Nephron progenitor cell (in vitro differentiated cells): ENCODE results near the gene DHCR7.

Experiments
- DNase-seq: peaks from one replicate; pipeline ENCODE4 v3.0.0; 2021
- H3K27ac Mint-ChIP-seq: 2 replicates; pipeline ENCODE4 v1.8.0; 2021; ENCODE audit warnings: mild to moderate bottlenecking, moderate library complexity, mixed read lengths
- H3K27me3 Mint-ChIP-seq: 2 replicates; pipeline ENCODE4 v1.8.0; 2021; ENCODE audit warnings: mild to moderate bottlenecking, low read depth, mixed read lengths; ENCODE audit not compliant: poor library complexity
- H3K36me3 Mint-ChIP-seq: 2 replicates; pipeline ENCODE4 v1.8.0; 2021; ENCODE audit warnings: low read depth, mixed read lengths
- H3K4me1 Mint-ChIP-seq: 2 replicates; pipeline ENCODE4 v1.8.0; 2021; ENCODE audit warnings: mixed read lengths
- H3K4me3 Mint-ChIP-seq: 2 replicates; pipeline ENCODE4 v1.8.0; 2021; ENCODE audit warnings: mild to moderate bottlenecking, moderate library complexity, mixed read lengths
- H3K9me3 Mint-ChIP-seq: 2 replicates; pipeline ENCODE4 v1.8.0; 2021; ENCODE audit warnings: mild to moderate bottlenecking, moderate library complexity, mixed read lengths
- CTCF ChIP-seq: fragments of 200-600 bp; sonication (generic); IDR thresholded peaks from 2 replicates; pipeline ENCODE4 v1.5.0; 2021; ENCODE audit warnings: antibody characterized with exemption

DHCR7 gene

GRCh38 chr11:71404209-71404608 is 44.0 kb downstream of the DHCR7 start:
- Mint-ChIP-seq H3K27me3 (peaks cover 31% of the 10 kb centered on the region), H3K36me3 (no peaks in the 10 kb centered on the region), H3K4me1 (no peaks in the 10 kb centered on the region), H3K4me3 (no peak overlapping the region), H3K27ac (no peak overlapping the region), H3K9me3 (peaks cover 8% of the 10 kb centered on the region)
- no peak for DNase-seq
- no peak for TF ChIP-seq CTCF

- no peaks in the 10 kb centered on the region for H3K36me3 Mint-ChIP-seq
- H3K4me3 Mint-ChIP-seq: no peak overlapping the region
- peaks cover 8% of the 10 kb centered on the region for H3K9me3 Mint-ChIP-seq
- no peak overlapping the region for H3K27ac Mint-ChIP-seq
- DNase-seq: no peak
- no peaks in the 10 kb centered on the region for H3K4me1 Mint-ChIP-seq
- peaks cover 32% of the 10 kb centered on the region for H3K27me3 Mint-ChIP-seq
- TF ChIP-seq CTCF: no peak
Observed at GRCh38 chr11:71402878-71403277, 45.3 kb downstream of the DHCR7 start.

GRCh38 chr11:71400216-71400615 is 48.0 kb downstream of the DHCR7 start:
- DNase-seq: no peak
- H3K27me3 Mint-ChIP-seq: peaks cover 25% of the 10 kb centered on the region
- H3K36me3 Mint-ChIP-seq: no peaks in the 10 kb centered on the region
- H3K27ac Mint-ChIP-seq: no peak overlapping the region
- TF ChIP-seq CTCF: no peak
- no peak overlapping the region for H3K4me3 Mint-ChIP-seq
- H3K4me1 Mint-ChIP-seq: no peaks in the 10 kb centered on the region
- H3K9me3 Mint-ChIP-seq: peaks cover 8% of the 10 kb centered on the region

- no peaks in the 10 kb centered on the region for H3K4me1 Mint-ChIP-seq
- H3K9me3 Mint-ChIP-seq: peaks cover 4% of the 10 kb centered on the region
- H3K27me3 Mint-ChIP-seq: peaks cover 17% of the 10 kb centered on the region
- no peaks in the 10 kb centered on the region for H3K36me3 Mint-ChIP-seq
- H3K4me3 Mint-ChIP-seq: no peak overlapping the region
- H3K27ac Mint-ChIP-seq: no peak overlapping the region
- no peak for DNase-seq
- TF ChIP-seq CTCF: no peak
Observed at GRCh38 chr11:71399341-71399740, 48.9 kb downstream of the DHCR7 start.

- Mint-ChIP-seq H3K27ac (no peak overlapping the region), H3K4me1 (no peaks in the 10 kb centered on the region), H3K4me3 (no peak overlapping the region), H3K36me3 (no peaks in the 10 kb centered on the region), H3K9me3 (no peaks in the 10 kb centered on the region), H3K27me3 (peaks cover 20% of the 10 kb centered on the region)
- no peak for TF ChIP-seq CTCF
- no peak for DNase-seq
Observed at GRCh38 chr11:71397961-71398360, 50.2 kb downstream of the DHCR7 start.

- no peak for TF ChIP-seq CTCF
- Mint-ChIP-seq H3K9me3 (no peaks in the 10 kb centered on the region), H3K4me3 (no peak overlapping the region), H3K27ac (no peak overlapping the region), H3K36me3 (no peaks in the 10 kb centered on the region), H3K4me1 (no peaks in the 10 kb centered on the region), H3K27me3 (peaks cover 26% of the 10 kb centered on the region)
- no peak for DNase-seq
Observed at GRCh38 chr11:71397331-71397860, 50.8 kb downstream of the DHCR7 start.
